Measurements from ENCODE around the gene CFAP65.
A peak's percentile ranks its signal among the peaks of the same experiment; 100 is the strongest.

CFAP65 gene

GRCh38 chr2:218981390-218981880 lies 59.9 kb downstream of the CFAP65 start:
- Mint-ChIP-seq H3K4me3 (peak overlapping the region; percentile 82), H3K36me3 (peaks cover 2% of the 10 kb centered on the region), H3K9me3 (no peaks in the 10 kb centered on the region), H3K27me3 (peaks cover 39% of the 10 kb centered on the region), H3K4me1 (peaks cover 23% of the 10 kb centered on the region), H3K27ac (peak overlapping the region; percentile 38)
- DNase-seq (ENCODE audit: low spot score in 2 of 2) (no peak), ATAC-seq (ENCODE audit: low read depth) (no peak)

GRCh38 chr2:218980735-218981389 lies 60.5 kb downstream of the CFAP65 start:
- Mint-ChIP-seq H3K36me3 (peaks cover 2% of the 10 kb centered on the region), H3K4me1 (peaks cover 20% of the 10 kb centered on the region), H3K9me3 (no peaks in the 10 kb centered on the region), H3K27ac (peak overlapping the region; percentile 38), H3K4me3 (peak overlapping the region; percentile 82), H3K27me3 (peaks cover 37% of the 10 kb centered on the region)
- ATAC-seq (ENCODE audit: low read depth), result no peak
- DNase-seq (ENCODE audit: low spot score in 2 of 2), result no peak

GRCh38 chr2:218979846-218980734 lies 61.2 kb downstream of the CFAP65 start:
- DNase-seq (ENCODE audit: low spot score in 2 of 2), result peak; percentile 84 to 88
- H3K9me3 Mint-ChIP-seq, result no peaks in the 10 kb centered on the region
- peaks cover 2% of the 10 kb centered on the region for H3K36me3 Mint-ChIP-seq
- H3K4me3 Mint-ChIP-seq, result peak overlapping the region; percentile 87
- ATAC-seq (ENCODE audit: low read depth), result peak; percentile 89
- peaks cover 15% of the 10 kb centered on the region for H3K4me1 Mint-ChIP-seq
- H3K27ac Mint-ChIP-seq, result peak overlapping the region; percentile 63
- H3K27me3 Mint-ChIP-seq, result peaks cover 36% of the 10 kb centered on the region

GRCh38 chr2:218975060-218975777 lies 66.1 kb downstream of the CFAP65 start:
- Mint-ChIP-seq H3K36me3 (peaks cover 2% of the 10 kb centered on the region), H3K4me1 (peaks cover 4% of the 10 kb centered on the region), H3K27me3 (peaks cover 33% of the 10 kb centered on the region), H3K4me3 (no peak overlapping the region), H3K27ac (no peak overlapping the region), H3K9me3 (no peaks in the 10 kb centered on the region)
- DNase-seq (ENCODE audit: low spot score in 2 of 2) (no peak), ATAC-seq (ENCODE audit: low read depth) (no peak)

- no peak for ATAC-seq (ENCODE audit: low read depth)
- no peaks in the 10 kb centered on the region for H3K9me3 Mint-ChIP-seq
- peaks cover 19% of the 10 kb centered on the region for H3K27me3 Mint-ChIP-seq
- H3K36me3 Mint-ChIP-seq, result no peaks in the 10 kb centered on the region
- H3K27ac Mint-ChIP-seq, result no peak overlapping the region
- DNase-seq (ENCODE audit: low spot score in 2 of 2), result no peak
- H3K4me1 Mint-ChIP-seq, result peaks cover 2% of the 10 kb centered on the region
- H3K4me3 Mint-ChIP-seq, result no peak overlapping the region
These were observed 70.4 kb downstream of the CFAP65 start for GRCh38 chr2:218970894-218971293.

- Mint-ChIP-seq H3K4me1 (peaks cover 13% of the 10 kb centered on the region), H3K36me3 (peaks cover 4% of the 10 kb centered on the region), H3K4me3 (no peak overlapping the region), H3K27ac (no peak overlapping the region), H3K9me3 (no peaks in the 10 kb centered on the region), H3K27me3 (peaks cover 23% of the 10 kb centered on the region)
- DNase-seq (ENCODE audit: low spot score in 2 of 2), result no peak
- ATAC-seq (ENCODE audit: low read depth), result no peak
These were observed 77.1 kb downstream of the CFAP65 start for GRCh38 chr2:218964041-218964771.

GRCh38 chr2:218963601-218964000 lies 77.7 kb downstream of the CFAP65 start:
- DNase-seq (ENCODE audit: low spot score in 2 of 2) (no peak), ATAC-seq (ENCODE audit: low read depth) (no peak)
- H3K4me1 Mint-ChIP-seq, result peaks cover 13% of the 10 kb centered on the region
- peaks cover 4% of the 10 kb centered on the region for H3K36me3 Mint-ChIP-seq
- H3K27ac Mint-ChIP-seq, result no peak overlapping the region
- H3K27me3 Mint-ChIP-seq, result peaks cover 21% of the 10 kb centered on the region
- no peaks in the 10 kb centered on the region for H3K9me3 Mint-ChIP-seq
- H3K4me3 Mint-ChIP-seq, result no peak overlapping the region

- Mint-ChIP-seq H3K27me3 (peaks cover 19% of the 10 kb centered on the region), H3K9me3 (no peaks in the 10 kb centered on the region), H3K36me3 (peaks cover 4% of the 10 kb centered on the region), H3K4me3 (no peak overlapping the region), H3K27ac (no peak overlapping the region), H3K4me1 (peaks cover 11% of the 10 kb centered on the region)
- no peak for ATAC-seq (ENCODE audit: low read depth)
- DNase-seq (ENCODE audit: low spot score in 2 of 2), result peak in 1 of 2 donors; percentile 52
These were observed 78.3 kb downstream of the CFAP65 start for GRCh38 chr2:218962859-218963492.

GRCh38 chr2:218961651-218962570 lies 79.4 kb downstream of the CFAP65 start:
- Mint-ChIP-seq H3K9me3 (no peaks in the 10 kb centered on the region), H3K27me3 (peaks cover 21% of the 10 kb centered on the region), H3K4me1 (peaks cover 11% of the 10 kb centered on the region), H3K4me3 (no peak overlapping the region), H3K27ac (no peak overlapping the region), H3K36me3 (peaks cover 4% of the 10 kb centered on the region)
- ATAC-seq (ENCODE audit: low read depth) (no peak), DNase-seq (ENCODE audit: low spot score in 2 of 2) (no peak)

- Mint-ChIP-seq H3K9me3 (no peaks in the 10 kb centered on the region), H3K36me3 (peaks cover 4% of the 10 kb centered on the region), H3K4me1 (peaks cover 11% of the 10 kb centered on the region), H3K27me3 (peaks cover 21% of the 10 kb centered on the region), H3K27ac (peak overlapping the region; percentile 18), H3K4me3 (peak overlapping the region; percentile 66)
- ATAC-seq (ENCODE audit: low read depth) (no peak), DNase-seq (ENCODE audit: low spot score in 2 of 2) (no peak)
These were observed 80.1 kb downstream of the CFAP65 start for GRCh38 chr2:218961229-218961628.

- H3K4me1 Mint-ChIP-seq, result peaks cover 11% of the 10 kb centered on the region
- no peaks in the 10 kb centered on the region for H3K9me3 Mint-ChIP-seq
- DNase-seq (ENCODE audit: low spot score in 2 of 2) (no peak), ATAC-seq (ENCODE audit: low read depth) (no peak)
- H3K36me3 Mint-ChIP-seq, result peaks cover 4% of the 10 kb centered on the region
- peaks cover 20% of the 10 kb centered on the region for H3K27me3 Mint-ChIP-seq
- peak overlapping the region; percentile 66 for H3K4me3 Mint-ChIP-seq
- peak overlapping the region; percentile 18 for H3K27ac Mint-ChIP-seq
These were observed 80.8 kb downstream of the CFAP65 start for GRCh38 chr2:218960309-218961165.

Data from memory B cell (primary cell).